ENCODE data around the gene SULT4A1. TPM values are rescaled to one million over a fixed set of nuclear protein-coding genes. Genes with fewer than 3 reads are reported as not detected.

SULT4A1 gene
- polyA plus RNA-seq, 3 donors = not detected

DNA sequence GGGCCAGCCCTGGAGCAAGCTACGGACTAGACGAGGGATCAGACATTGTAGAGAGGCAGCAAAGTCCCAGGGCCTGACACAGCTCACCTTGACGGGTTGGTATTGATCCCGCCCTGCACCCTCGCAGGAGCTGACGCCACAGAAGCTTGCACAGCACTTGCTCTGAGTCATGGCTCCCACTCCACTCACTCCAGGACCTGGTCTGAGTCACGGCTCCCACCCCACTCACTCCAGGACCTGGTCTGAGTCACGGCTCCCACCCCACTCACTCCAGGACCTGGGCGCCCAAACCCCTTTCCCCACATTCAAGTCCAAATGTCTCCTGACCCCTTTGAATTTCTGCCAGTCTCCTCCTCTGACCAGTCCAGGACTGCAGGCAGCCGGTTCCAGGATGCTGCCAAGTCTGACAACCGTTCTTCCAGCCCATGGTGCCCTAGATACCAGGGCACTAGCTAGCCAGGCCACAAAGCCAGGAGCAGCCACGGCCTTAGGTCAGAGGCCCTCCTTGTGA lies 35.5 kb upstream of the SULT4A1 start:
- H3K27ac Mint-ChIP-seq = no peak overlapping the region
- no peaks in the 10 kb centered on the region for H3K9me3 Mint-ChIP-seq
- peaks cover 16 to 22% (median 18%) of the 10 kb centered on the region in 3 donors for H3K27me3 Mint-ChIP-seq (ENCODE audit: low read depth in 3 of 3)
- Histone ChIP-seq H3K27ac (ENCODE audit: low read depth in 1 of 2, low read length in 2 of 2) (no peak overlapping the region), H3K27me3 (ENCODE audit: control insufficient read depth in 2 of 2, insufficient read depth in 2 of 2, low read length in 2 of 2) (peaks cover 0 to 9% of the 10 kb centered on the region in 2 donors), H4K20me1 (ENCODE audit: insufficient read depth, low read length) (no peaks in the 10 kb centered on the region), H2AFZ (ENCODE audit: insufficient read depth, low read depth, low read length, poor library complexity, severe bottlenecking) (no peak overlapping the region), H3K4me3 (replicated peaks in 1 of 3; ENCODE audit: low read depth in 2 of 3, low read length in 3 of 3) (no peak overlapping the region), H3K9ac (ENCODE audit: insufficient read depth, low read length, poor library complexity, severe bottlenecking) (no peak overlapping the region), H3K36me3 (replicated peaks in 1 of 2; ENCODE audit: control insufficient read depth in 1 of 2, insufficient read depth in 2 of 2, low read length in 2 of 2) (no peaks in the 10 kb centered on the region), H3K4me1 (ENCODE audit: control insufficient read depth in 1 of 2, insufficient read depth in 2 of 2, low read length in 2 of 2) (no peaks in the 10 kb centered on the region), H3K79me2 (ENCODE audit: insufficient read depth, low read length) (no peaks in the 10 kb centered on the region), H3K4me2 (replicated peaks; ENCODE audit: extremely low read depth, low read length, poor library complexity, severe bottlenecking) (no peak overlapping the region), H3K9me3 (replicated peaks in 1 of 2; ENCODE audit: control insufficient read depth in 1 of 2, insufficient read depth in 1 of 2, low read length in 2 of 2) (no peaks in the 10 kb centered on the region)
- 82% methylated on average over 12 of the region's 12 CpGs for WGBS (ENCODE audit: insufficient coverage)
- intact Hi-C loops (cut with micrococcal nuclease) = no loop called here
- H3K4me1 Mint-ChIP-seq = no peaks in the 10 kb centered on the region
- DNase-seq = no peak
- TF ChIP-seq, protein P1, sequence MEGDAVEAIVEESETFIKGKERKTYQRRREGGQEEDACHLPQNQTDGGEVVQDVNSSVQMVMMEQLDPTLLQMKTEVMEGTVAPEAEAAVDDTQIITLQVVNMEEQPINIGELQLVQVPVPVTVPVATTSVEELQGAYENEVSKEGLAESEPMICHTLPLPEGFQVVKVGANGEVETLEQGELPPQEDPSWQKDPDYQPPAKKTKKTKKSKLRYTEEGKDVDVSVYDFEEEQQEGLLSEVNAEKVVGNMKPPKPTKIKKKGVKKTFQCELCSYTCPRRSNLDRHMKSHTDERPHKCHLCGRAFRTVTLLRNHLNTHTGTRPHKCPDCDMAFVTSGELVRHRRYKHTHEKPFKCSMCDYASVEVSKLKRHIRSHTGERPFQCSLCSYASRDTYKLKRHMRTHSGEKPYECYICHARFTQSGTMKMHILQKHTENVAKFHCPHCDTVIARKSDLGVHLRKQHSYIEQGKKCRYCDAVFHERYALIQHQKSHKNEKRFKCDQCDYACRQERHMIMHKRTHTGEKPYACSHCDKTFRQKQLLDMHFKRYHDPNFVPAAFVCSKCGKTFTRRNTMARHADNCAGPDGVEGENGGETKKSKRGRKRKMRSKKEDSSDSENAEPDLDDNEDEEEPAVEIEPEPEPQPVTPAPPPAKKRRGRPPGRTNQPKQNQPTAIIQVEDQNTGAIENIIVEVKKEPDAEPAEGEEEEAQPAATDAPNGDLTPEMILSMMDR (IDR thresholded peaks at IDR 0.05) = no peak
- no peaks in the 10 kb centered on the region for H3K36me3 Mint-ChIP-seq
- H3K4me3 Mint-ChIP-seq = no peak overlapping the region

DNA sequence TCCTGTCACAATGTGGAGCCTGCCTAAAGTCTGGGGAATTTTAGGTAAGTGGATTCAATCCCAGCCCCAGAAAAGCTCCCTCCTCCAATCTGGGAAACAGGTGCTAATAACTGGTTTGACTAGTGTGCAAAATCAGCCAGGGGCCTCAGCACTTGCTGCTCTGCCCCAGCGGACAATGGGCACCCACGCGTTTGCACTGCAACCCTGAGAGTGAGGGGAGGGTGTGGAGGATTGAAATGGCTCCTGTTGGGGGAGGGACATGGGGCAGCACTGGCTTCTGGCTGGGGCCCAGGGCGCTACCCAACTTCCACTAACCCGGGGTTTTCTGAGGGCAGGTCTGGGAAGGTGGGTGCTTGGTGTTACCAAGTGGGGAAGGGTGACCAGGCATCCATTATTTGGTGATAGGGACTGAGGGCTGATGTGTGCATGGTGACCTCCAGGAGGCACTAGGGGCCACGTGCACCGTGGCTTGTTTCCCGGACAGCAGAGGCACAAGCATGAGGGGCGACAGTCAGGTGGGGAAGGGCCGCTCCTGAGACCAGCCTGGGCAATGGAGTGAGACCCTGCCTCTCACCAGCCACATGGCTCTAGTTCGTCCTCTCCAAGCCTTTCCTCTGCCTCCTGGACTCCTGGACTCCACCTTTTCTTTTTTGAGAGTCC lies 33.8 kb upstream of the SULT4A1 start:
- no peaks in the 10 kb centered on the region for H3K36me3 Mint-ChIP-seq
- no peaks in the 10 kb centered on the region for H3K4me1 Mint-ChIP-seq
- H3K36me3 ChIP-seq (replicated peaks in 1 of 2; ENCODE audit: control insufficient read depth in 1 of 2, insufficient read depth in 2 of 2, low read length in 2 of 2) = no peaks in the 10 kb centered on the region
- H3K9me3 ChIP-seq (replicated peaks in 1 of 2; ENCODE audit: control insufficient read depth in 1 of 2, insufficient read depth in 1 of 2, low read length in 2 of 2) = no peaks in the 10 kb centered on the region
- H3K4me1 ChIP-seq (ENCODE audit: control insufficient read depth in 1 of 2, insufficient read depth in 2 of 2, low read length in 2 of 2) = no peaks in the 10 kb centered on the region
- no peak overlapping the region for H3K27ac ChIP-seq (ENCODE audit: low read depth in 1 of 2, low read length in 2 of 2)
- peaks cover 0 to 3% (median 0%) of the 10 kb centered on the region in 7 donors for H3K9me3 Mint-ChIP-seq
- intact Hi-C loops (cut with micrococcal nuclease) = no loop called here
- no peaks in the 10 kb centered on the region for H3K79me2 ChIP-seq (ENCODE audit: insufficient read depth, low read length)
- H3K4me2 ChIP-seq (replicated peaks; ENCODE audit: extremely low read depth, low read length, poor library complexity, severe bottlenecking) = no peak overlapping the region
- peaks cover 30 to 34% (median 31%) of the 10 kb centered on the region in 3 donors for H3K27me3 Mint-ChIP-seq (ENCODE audit: low read depth in 3 of 3)
- no peak overlapping the region for H3K4me3 ChIP-seq (replicated peaks in 1 of 3; ENCODE audit: low read depth in 2 of 3, low read length in 3 of 3)
- H3K4me3 Mint-ChIP-seq = no peak overlapping the region
- DNase-seq = no peak
- H2AFZ ChIP-seq (ENCODE audit: insufficient read depth, low read depth, low read length, poor library complexity, severe bottlenecking) = no peak overlapping the region
- WGBS (ENCODE audit: insufficient coverage) = 63% methylated on average over 6 of the region's 11 CpGs
- no peak overlapping the region for H3K9ac ChIP-seq (ENCODE audit: insufficient read depth, low read length, poor library complexity, severe bottlenecking)
- TF ChIP-seq, protein P1 (IDR thresholded peaks at IDR 0.05) = no peak
- H3K27me3 ChIP-seq (ENCODE audit: control insufficient read depth in 2 of 2, insufficient read depth in 2 of 2, low read length in 2 of 2) = peaks cover 4 to 24% of the 10 kb centered on the region in 2 donors
- no peak overlapping the region for H3K27ac Mint-ChIP-seq
- H4K20me1 ChIP-seq (ENCODE audit: insufficient read depth, low read length) = no peaks in the 10 kb centered on the region
